AG08396 (cell line): ENCODE results near the gene PDE4D.

Experiments
- DNase-seq: peaks from one replicate; pipeline ENCODE4 v3.0.0; 2012; ENCODE audit warnings: low spot score, mixed read lengths

The PDE4D gene

DNA sequence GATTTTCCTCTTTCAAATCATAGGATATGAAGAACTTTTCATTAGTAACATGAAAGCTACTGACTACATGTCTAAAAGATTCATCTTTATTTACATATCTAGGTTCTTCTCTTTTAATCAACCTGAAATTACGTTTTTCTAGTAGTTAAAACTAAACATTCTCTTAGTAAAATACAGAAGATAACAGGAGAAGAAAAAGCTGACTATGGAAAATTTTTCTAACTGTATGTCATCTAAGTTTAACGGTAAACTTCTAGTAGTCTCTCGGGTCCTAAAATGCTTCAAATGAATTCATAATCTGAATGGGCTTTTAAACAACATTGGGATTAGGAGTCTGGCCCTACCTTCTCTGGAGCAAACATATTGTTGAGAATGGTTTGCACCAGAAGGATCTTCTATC lies 151.9 kb downstream of the PDE4D start:
- DNase-seq = no peak

DNA sequence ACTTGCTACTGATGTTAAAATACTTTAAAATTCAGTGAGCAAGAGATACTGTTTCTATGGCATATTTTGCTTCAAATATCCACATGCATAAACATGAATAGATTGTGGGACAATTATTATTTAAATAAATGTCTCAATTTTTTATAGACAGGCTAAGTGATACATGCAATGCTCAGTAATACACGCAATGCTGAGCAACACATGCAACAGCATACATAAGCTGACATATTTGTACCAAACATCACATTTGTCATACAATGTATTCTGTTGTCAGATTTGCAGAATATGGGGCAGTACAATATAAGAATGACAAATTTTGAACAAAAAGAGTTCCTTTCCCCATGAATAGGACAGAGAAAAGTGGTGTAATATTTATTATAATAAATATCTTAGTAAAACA lies 155.5 kb downstream of the PDE4D start:
- DNase-seq = no peak

DNA sequence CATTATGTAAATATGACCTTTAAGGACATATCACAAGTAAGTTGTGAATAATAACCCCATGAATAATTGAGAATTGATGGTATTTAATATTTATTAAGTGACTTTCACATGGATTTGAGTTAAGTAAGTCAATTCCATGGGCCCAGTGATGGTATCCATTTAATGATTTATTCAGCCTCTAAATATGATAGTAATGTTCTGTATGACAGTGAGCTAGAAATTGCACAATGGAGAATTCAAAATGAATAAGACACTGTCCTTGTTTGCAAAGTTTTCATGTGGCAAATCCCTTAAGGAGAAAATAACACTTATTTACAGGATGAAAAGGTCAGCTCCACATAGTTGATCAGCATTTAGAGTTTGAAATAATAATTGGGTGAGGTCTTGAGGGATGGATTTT lies 160.7 kb downstream of the PDE4D start:
- DNase-seq = no peak

DNA sequence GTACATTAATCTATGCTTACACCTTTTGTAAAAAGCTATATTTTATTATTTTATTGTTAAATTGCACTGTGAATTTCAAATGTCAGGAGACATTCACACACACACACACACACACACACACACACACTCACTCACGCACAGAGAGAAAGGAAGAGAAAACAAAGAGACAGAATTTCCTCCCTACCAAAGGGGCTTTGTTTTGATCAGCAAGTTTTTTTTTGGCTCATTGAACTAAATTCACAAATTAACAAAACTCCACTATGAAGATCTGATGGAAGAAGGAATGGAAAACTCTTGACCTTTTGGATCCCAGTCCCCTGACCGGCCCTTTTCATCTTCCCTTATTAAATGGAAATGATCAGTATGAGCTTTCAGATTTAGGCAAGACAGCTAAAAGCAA lies 161.2 kb downstream of the PDE4D start:
- DNase-seq = no peak

DNA sequence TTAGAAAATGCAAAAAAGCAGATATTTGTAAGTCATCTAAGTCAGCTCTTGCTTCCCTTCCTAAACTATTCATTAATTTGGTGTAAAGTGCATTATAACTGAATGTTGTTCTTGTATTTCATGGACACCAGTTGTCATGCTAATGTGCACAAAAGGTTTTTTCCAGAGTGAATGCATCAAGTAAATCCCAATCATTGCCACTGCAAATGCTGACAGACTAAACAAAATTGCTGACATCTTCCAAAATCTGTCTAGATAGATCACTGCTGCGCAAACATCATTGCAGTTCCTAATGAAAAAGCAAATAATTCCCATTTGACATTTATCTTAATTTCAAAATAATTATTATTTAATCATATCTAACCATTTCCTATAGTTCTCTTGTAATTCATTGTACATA lies 161.7 kb downstream of the PDE4D start:
- no peak for DNase-seq

DNA sequence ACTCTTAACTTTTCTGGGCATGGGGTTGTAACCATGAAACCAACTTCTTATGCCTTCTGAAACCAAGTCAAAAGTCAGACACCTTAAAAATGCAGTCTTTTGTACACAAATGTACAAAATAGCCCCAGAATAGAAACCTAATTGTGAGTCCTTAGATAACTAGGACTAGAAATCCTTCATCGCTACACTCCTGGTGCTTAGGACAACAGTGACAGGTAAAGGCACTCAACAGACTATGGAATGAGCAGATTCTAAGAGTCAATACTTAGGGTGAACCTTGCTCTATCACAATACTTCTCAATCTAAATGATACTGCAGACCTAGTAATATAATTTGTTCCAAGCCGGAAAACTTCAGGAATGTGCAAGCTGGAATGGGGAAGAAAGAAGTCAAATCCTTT lies 163.7 kb downstream of the PDE4D start:
- DNase-seq = no peak

DNA sequence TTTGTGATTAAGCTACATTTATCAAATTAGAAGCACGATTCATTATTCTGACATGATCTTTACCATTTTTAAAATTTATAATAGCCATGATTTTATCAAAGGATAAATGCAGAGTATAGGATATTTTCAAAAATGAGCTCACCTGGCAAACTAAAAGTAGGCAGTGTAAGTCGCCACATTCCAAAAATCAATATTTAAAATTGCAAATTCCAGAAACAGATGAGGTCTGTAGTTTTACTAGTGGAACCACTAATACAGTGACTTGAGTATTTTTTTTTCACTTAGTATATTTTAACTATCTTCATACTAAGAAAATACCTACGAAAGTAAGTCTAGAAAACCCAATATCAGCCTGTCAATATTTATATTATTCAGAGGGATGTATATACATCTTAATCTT lies 164.2 kb downstream of the PDE4D start:
- DNase-seq = no peak

DNA sequence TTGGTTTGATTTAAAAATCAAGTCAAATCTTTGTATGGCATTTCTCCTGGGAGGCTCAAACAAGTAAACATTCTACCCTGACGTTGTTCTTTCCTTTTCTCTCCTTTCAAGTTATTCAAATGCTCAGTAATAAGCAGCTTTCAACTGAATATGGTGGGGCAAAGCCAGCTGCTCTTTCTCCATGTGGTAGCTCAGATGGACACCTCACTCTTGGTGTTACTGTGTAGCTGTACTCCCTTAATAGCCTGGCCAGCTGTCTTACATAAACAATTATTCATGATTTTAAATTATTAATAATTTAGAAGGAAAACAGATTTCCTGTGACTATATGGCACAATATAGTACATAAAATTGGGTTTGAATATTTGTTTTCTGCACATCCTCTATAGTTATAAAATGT lies 165.2 kb downstream of the PDE4D start:
- DNase-seq = no peak

DNA sequence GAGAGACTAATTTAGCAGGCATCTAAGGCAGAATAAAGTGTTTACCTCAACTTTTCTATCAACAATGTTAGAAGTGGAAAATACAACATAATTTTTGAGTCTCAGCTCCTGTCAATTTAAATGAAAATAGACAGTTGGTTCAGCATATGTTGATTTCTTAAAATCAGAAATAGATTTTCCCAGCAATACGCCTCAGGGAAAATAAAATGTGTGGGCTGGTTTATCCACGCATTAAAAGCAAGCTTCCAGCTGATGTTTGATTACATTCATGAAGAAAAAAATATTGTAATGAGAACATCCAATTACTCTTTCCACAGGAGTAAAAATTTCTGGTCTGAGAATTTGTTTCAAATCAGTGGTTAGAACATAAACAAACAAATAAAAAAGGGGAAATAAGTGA lies 166.3 kb downstream of the PDE4D start:
- DNase-seq = no peak

DNA sequence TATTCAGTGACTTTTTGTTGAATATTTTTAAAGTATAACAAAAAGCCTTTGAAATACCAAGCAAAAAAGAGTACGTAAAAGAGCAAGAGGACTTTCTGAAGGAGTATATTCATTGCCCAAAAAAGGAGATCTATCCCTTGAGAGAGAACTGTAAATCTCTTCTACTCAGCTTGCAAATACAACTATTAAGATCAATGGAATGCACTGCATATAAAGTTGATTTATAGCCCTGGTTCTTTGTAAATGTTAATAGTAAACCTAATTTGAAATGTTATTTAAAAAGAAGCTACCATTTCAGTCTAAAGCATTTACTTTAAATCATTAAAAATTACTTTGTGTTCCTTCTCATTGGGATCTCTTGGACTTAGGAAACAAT lies 168.1 kb downstream of the PDE4D start:
- no peak for DNase-seq

DNA sequence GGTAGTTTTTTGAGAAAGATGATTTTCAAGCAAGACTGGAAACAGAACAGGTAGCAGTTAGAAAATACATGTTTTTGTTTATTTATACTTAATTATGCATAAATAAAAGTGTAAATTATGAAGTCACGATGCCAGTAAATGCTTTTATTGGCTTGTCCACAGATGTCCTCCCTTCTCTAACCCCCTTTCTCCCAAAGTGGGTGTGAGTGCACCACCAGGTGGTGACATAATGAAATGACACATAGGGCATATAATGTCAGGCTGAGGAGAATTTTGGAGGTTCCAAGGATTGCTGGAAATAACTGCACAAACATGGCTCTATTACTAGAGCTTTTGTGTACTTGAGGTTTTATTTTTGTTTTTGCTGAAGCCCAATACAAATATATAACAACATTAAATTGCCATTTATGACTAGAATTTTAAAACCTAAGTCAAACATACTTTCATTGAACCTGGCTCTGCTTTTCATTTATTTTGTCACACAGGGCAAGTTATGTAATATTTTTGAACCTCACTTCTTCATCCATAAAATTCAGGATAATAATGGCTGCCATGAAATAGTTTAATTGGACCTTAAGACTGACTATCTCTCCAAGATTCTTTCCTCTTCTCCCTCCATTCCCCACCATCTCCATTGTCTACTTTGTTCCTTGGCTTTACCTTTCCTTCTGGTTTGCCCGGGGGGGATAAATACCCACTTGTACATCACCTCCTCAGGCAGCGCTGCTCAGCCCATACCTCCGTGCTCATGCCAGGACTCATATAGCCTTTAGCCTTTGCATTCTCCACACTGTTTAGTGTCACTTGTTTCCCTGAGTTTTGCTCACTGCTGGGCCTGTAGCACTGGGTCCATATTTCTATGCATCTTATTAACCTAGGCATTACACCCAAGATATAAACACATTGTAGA lies 168.8 kb downstream of the PDE4D start:
- peak; percentile 40 for DNase-seq

DNA sequence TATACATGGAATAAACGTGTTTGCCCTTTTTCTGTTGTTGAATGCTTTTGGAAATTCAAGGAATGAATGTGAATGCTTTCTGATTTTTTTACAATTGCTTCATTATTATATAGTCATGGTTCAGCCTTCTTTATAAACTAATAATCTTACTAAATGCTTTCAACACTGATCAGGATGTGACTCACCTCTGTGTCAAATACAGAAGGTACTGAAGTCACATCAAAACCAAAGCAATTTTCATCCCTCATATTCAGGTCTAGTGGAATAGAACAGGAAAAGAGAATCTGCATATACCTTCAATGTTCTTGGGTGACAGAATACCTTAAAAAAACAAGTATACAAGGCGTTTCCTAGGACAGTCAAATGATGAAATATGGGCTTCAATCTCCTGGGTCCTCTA lies 170.7 kb downstream of the PDE4D start:
- DNase-seq = no peak

DNA sequence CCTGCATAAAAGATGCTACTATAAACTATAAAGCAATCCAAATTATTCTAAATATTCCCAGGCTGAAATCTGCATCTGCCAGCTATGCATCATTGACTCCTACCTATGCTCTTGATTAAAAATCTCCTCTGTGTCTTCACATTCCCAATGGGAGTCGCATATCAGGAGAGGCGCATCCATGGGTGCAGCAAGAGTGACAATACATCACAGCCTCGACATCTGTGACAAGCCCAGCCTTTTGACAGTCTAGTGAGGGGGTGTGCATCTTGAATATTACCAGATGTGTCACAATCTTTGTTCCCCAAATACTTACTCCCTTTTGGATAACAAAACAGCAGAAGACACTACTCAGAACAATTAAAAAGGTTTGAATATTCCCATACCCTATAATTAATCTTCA lies 171.8 kb downstream of the PDE4D start:
- DNase-seq = no peak

DNA sequence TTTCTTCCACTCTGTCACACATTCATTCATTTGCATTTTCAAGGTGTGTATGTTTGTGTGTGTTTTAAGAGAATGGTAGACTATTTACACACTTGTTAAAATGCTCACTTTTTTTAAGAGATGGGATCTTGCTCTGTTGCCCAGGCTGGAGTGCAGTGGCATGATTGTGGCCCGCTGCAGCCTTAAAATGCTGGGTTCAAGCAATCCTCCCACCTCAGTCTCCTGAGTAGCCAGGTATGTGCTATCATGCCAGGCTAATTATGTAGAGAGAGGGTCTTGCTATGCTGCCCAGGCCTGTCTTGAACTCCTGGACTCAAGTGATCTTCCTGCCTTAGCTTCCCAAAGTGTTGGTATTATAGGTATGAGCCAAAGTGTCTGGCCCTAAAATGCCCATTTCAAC lies 173.5 kb downstream of the PDE4D start:
- no peak for DNase-seq

DNA sequence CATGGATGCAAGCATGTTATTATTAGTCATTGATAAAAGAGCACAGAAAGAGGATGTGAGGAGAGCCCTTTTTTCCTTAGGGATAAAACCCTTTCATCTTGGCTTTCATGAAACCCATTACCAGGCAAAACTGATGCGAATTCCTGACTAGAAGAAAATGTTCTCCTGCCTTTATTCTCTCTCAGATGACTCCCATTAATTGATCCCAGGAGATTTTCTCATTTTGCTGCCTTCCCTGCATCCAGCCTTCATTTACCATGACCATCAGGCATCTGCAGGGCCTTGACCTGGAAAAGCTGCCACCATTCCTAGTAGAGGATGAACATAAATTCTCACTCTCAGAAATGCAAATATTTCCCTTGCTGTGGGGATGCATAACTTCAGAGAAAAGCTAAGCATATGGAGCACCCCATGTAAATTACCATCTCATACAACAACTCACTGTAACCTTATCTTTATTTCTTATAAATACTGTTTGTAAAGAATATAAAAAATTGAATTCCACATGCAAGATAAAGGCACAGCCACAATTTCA lies 176.5 kb downstream of the PDE4D start:
- DNase-seq = no peak

DNA sequence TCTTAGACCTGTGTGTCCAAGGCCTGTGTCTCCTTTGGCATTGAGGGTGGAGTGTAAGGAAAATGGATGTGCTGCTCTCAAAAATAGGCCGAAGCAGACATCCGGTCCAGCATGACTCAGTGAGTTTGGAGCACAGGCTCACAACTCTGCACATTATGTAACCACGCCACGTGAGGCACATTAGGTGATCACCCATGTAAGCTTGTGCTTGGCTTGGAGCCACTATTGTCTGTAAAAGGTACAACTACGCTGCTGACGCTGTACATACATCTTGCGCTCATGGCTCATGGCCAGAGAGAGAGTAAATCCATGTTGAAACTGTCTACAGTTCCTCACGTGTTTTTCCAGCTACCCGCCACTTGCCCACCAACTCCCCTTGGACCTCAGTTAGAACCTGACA lies 177.5 kb downstream of the PDE4D start:
- no peak for DNase-seq

DNA sequence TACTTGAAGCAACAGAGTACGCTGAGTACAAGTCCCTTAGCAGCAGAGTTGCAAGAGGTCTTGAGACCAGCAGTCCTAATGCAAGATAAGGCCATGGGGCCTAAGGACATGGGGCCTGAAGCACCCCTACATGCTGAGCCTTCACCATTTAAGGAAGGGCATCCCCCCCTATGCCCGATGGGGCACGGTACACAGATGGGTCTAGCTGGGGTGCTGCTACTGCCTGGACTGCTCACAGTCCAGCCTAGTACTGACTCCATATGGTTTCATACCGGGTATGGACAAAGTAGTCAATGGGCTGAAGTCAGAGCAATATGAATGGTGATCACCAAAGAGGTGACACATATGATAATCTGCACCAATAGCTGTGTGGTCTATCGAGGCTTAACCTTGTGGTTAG lies 178.3 kb downstream of the PDE4D start:
- DNase-seq = no peak

DNA sequence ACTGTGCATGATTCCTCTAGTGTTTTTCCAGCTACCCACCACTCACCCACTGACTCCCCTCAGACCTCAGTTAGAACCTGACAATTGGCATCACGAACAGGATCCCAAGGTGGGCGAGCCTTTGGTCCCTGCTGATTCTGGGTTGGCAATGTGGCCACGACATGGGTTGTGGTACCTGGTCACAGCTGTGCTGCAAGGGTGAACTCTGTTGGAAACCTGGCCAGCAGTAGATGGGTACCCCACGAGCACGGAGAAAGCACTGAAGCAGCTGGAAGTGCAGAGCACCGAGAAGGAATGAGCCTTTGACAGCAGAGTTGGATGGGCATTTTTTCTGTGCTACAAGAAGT lies 180.1 kb downstream of the PDE4D start:
- no peak for DNase-seq

DNA sequence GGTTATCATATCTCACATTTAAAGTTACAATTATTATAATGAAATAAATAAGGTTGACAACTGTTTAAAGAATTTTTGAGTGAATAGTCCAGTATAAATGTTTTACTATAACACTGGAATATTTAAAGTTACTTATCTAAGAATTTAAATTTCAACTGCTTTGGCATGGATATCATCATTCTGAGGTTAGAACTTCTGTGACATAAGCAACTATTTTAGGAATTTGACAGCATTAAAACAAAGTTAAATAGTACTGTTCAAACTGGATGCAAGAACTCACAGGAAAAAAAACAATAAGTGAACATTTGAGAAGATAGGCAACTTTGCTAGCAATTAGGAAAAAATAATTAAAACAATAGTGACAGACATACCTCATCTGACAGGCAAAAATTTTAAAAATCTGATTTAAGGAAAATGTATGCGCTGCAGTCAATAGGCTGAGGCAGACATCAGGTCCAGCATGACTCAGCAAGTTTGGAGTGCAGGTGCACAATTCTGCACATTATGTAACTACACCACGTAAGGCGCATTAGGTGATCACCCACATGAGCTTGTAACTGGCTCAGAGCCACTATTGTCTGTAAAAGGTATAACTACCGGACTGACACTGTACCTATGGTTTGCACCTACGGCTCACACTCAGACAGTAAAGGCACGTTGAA lies 180.6 kb downstream of the PDE4D start:
- DNase-seq = no peak

DNA sequence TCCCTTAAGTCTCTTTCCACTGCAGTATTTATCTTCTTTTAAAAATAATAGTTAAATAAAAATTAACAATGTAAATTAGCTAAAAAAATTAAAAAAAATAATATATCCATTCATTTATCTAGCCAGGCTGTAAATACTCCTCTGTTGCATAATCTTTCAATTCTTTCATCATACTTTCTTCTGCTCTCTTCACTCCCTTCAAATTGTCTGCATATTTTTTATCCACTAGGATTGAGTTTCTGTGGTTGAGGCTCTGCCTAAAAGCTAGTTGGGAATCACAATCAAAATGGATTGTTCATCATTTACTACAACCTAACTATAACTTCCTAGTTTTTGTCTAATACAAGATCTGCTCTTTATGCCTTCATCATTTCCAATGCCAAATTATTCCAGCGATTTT lies 182.2 kb downstream of the PDE4D start:
- DNase-seq = no peak

DNA sequence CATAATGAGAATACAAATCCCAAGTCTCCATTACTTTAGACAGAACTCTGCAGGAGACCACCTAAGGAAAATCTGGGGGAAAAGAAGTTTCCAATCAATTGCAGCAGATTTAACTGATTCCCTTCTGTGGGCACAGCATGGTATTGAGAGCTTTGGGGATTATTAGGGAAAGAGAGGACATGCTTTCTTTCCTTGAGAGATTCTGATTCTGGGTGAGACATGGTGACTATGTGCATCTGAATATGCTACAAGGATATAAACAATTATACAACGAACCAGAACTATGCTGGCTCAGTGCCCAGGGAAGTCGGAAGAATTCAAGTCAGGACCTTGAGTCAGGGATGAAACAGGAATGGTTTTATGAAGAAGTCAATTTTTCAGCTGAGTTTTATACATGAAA lies 183.7 kb downstream of the PDE4D start:
- DNase-seq = peak; percentile 5

DNA sequence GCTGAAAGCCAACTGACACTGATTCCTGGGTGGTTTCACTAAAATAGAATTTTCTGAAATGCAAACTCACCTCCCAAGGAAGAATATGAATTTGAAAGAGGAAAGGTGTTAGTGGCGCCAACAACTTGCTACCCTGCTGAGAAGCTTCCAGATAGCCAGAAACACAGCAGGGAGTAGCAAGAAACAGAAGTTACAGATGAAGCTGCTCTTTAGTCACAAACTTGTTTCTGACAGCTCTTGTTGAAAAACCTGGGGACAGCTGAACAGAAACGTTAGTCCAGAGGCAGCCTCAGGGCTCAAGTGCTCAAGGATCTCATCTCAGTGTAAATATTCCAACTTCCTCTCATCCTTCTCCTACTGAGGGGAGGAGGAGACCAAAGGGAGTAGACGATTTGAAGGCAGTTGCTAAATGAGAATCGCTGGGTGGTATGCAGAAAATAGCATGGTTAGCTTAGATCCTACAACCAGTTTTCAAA lies 184.1 kb downstream of the PDE4D start:
- no peak for DNase-seq

DNA sequence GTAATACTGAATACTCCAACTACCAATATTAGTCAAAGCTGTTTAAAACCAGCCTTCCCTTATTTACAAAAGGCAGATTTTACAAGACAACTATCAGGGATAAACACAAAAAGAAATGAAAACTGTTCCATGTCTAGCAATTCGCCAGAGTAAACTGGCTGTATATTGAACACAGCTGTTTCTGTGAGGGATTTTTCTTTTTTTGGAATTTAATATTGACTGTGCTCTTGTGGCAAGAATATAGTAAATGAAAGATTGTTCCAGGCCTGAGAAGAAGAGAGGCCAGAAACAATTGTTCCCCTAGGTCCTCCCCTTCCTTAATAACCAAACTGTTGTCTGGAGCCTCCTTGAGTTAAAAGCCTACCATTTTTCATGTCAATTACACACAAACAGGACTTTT lies 188.6 kb downstream of the PDE4D start:
- DNase-seq = no peak

DNA sequence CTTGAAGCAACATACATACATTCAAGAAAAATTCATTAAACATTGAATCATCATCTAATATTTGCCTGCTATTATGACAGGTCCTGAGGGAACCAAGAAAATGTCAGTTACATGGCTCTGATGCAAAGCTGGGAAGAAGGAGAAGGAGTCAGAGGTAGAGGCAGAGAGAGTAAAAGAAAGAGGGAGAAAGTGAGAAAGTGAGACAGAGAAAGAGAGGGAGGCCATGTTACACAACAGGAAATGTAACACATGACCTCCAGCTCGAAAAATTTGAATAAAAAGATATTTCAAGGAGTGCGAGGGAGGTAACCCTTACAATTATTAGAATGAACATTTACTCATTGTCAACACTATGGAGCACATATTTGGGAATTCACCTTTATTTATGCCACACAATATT lies 189.7 kb downstream of the PDE4D start:
- no peak for DNase-seq
